Measurements from ENCODE around the gene CALML3. TPM values are rescaled to one million over a fixed set of nuclear protein-coding genes. Genes with fewer than 3 reads are reported as not detected.

Gene CALML3
- polyA plus RNA-seq, 4 donors = 0.07 to 0.27 (median 0.22) TPM; not detected in 1

GRCh38 chr10:5512881-5513612 is 11.7 kb upstream of the CALML3 start:
- Histone ChIP-seq H3K4me3 (ENCODE audit: low read depth in 1 of 3, low read length in 3 of 3) (no peak overlapping the region), H3K36me3 (ENCODE audit: control insufficient read depth in 3 of 3, insufficient read depth in 2 of 3, low read depth in 1 of 3, low read length in 3 of 3) (no peaks in the 10 kb centered on the region), H3K9me3 (ENCODE audit: control insufficient read depth in 2 of 2, insufficient read depth in 1 of 2, low read depth in 1 of 2, low read length in 1 of 2) (no peaks in the 10 kb centered on the region), H3K27me3 (ENCODE audit: control insufficient read depth in 3 of 3, insufficient read depth in 3 of 3, low read length in 3 of 3) (no peaks in the 10 kb centered on the region), H3K4me1 (ENCODE audit: control insufficient read depth in 3 of 3, insufficient read depth in 2 of 3, low read depth in 1 of 3, low read length in 2 of 3) (peaks cover 0 to 22% (median 3%) of the 10 kb centered on the region in 3 donors), H3K27ac (ENCODE audit: low read depth in 1 of 3, low read length in 2 of 3) (no peak overlapping the region)
- DNase-seq = no peak
- no peak for FAIRE-seq
- 76 to 88% (median 85%) methylated on average over 15 of the region's 15 CpGs for WGBS, 3 donors

- H3K4me1 ChIP-seq (ENCODE audit: control insufficient read depth in 3 of 3, insufficient read depth in 2 of 3, low read depth in 1 of 3, low read length in 2 of 3) = peaks cover 0 to 29% (median 3%) of the 10 kb centered on the region in 3 donors
- no peaks in the 10 kb centered on the region for H3K9me3 ChIP-seq (ENCODE audit: control insufficient read depth in 2 of 2, insufficient read depth in 1 of 2, low read depth in 1 of 2, low read length in 1 of 2)
- no peaks in the 10 kb centered on the region for H3K36me3 ChIP-seq (ENCODE audit: control insufficient read depth in 3 of 3, insufficient read depth in 2 of 3, low read depth in 1 of 3, low read length in 3 of 3)
- no peak for DNase-seq
- H3K4me3 ChIP-seq (ENCODE audit: low read depth in 1 of 3, low read length in 3 of 3) = no peak overlapping the region
- 83 to 89% (median 85%) methylated on average over 16 of the region's 16 CpGs for WGBS, 3 donors
- no peaks in the 10 kb centered on the region for H3K27me3 ChIP-seq (ENCODE audit: control insufficient read depth in 3 of 3, insufficient read depth in 3 of 3, low read length in 3 of 3)
- no peak overlapping the region for H3K27ac ChIP-seq (ENCODE audit: low read depth in 1 of 3, low read length in 2 of 3)
- FAIRE-seq = no peak
These were observed 10.4 kb upstream of the CALML3 start for GRCh38 chr10:5514226-5514850.

- Histone ChIP-seq H3K36me3 (ENCODE audit: control insufficient read depth in 3 of 3, insufficient read depth in 2 of 3, low read depth in 1 of 3, low read length in 3 of 3) (no peaks in the 10 kb centered on the region), H3K27ac (ENCODE audit: low read depth in 1 of 3, low read length in 2 of 3) (no peak overlapping the region), H3K4me3 (ENCODE audit: low read depth in 1 of 3, low read length in 3 of 3) (no peak overlapping the region), H3K9me3 (ENCODE audit: control insufficient read depth in 2 of 2, insufficient read depth in 1 of 2, low read depth in 1 of 2, low read length in 1 of 2) (no peaks in the 10 kb centered on the region), H3K4me1 (ENCODE audit: control insufficient read depth in 3 of 3, insufficient read depth in 2 of 3, low read depth in 1 of 3, low read length in 2 of 3) (peaks cover 0 to 29% (median 3%) of the 10 kb centered on the region in 3 donors), H3K27me3 (ENCODE audit: control insufficient read depth in 3 of 3, insufficient read depth in 3 of 3, low read length in 3 of 3) (no peaks in the 10 kb centered on the region)
- DNase-seq (peak in 1 of 2 donors; percentile 12), FAIRE-seq (no peak)
- 67 to 73% (median 68%) methylated on average over 10 of the region's 10 CpGs for WGBS, 3 donors
These were observed 8.6 kb upstream of the CALML3 start for GRCh38 chr10:5515948-5516761.

- 29 to 55% (median 31%) methylated on average over 5 of the region's 5 CpGs for WGBS, 3 donors
- FAIRE-seq (no peak), DNase-seq (peak in 1 of 2 donors; percentile 26)
These were observed 7.2 kb upstream of the CALML3 start for GRCh38 chr10:5517546-5517945.

GRCh38 chr10:5518143-5518542 is 6.6 kb upstream of the CALML3 start:
- no peak for FAIRE-seq
- Histone ChIP-seq H3K27ac (ENCODE audit: low read depth in 1 of 3, low read length in 2 of 3) (peak overlapping the region in 1 of 3 donors; percentile 57), H3K4me3 (ENCODE audit: low read depth in 1 of 3, low read length in 3 of 3) (no peak overlapping the region), H3K36me3 (ENCODE audit: control insufficient read depth in 3 of 3, insufficient read depth in 2 of 3, low read depth in 1 of 3, low read length in 3 of 3) (no peaks in the 10 kb centered on the region), H3K27me3 (ENCODE audit: control insufficient read depth in 3 of 3, insufficient read depth in 3 of 3, low read length in 3 of 3) (no peaks in the 10 kb centered on the region), H3K9me3 (ENCODE audit: control insufficient read depth in 2 of 2, insufficient read depth in 1 of 2, low read depth in 1 of 2, low read length in 1 of 2) (no peaks in the 10 kb centered on the region), H3K4me1 (ENCODE audit: control insufficient read depth in 3 of 3, insufficient read depth in 2 of 3, low read depth in 1 of 3, low read length in 2 of 3) (peaks cover 0 to 29% (median 3%) of the 10 kb centered on the region in 3 donors)
- DNase-seq = peak; percentile 73 to 78
- WGBS, 3 donors = 14 to 56% (median 30%) methylated on average over 5 of the region's 5 CpGs

More at GRCh38 chr10:5517546-5517945, 7.2 kb upstream of the CALML3 start:
- Histone ChIP-seq H3K27me3 (ENCODE audit: control insufficient read depth in 3 of 3, insufficient read depth in 3 of 3, low read length in 3 of 3) (no peaks in the 10 kb centered on the region), H3K36me3 (ENCODE audit: control insufficient read depth in 3 of 3, insufficient read depth in 2 of 3, low read depth in 1 of 3, low read length in 3 of 3) (no peaks in the 10 kb centered on the region), H3K4me3 (ENCODE audit: low read depth in 1 of 3, low read length in 3 of 3) (no peak overlapping the region), H3K27ac (ENCODE audit: low read depth in 1 of 3, low read length in 2 of 3) (peak overlapping the region in 1 of 3 donors; percentile 36), H3K9me3 (ENCODE audit: control insufficient read depth in 2 of 2, insufficient read depth in 1 of 2, low read depth in 1 of 2, low read length in 1 of 2) (no peaks in the 10 kb centered on the region), H3K4me1 (ENCODE audit: control insufficient read depth in 3 of 3, insufficient read depth in 2 of 3, low read depth in 1 of 3, low read length in 2 of 3) (peaks cover 0 to 29% (median 3%) of the 10 kb centered on the region in 3 donors)

GRCh38 chr10:5519054-5519453 is 5.7 kb upstream of the CALML3 start:
- 89 to 92% (median 92%) methylated on average over 3 of the region's 3 CpGs for WGBS, 3 donors
- H3K36me3 ChIP-seq (ENCODE audit: control insufficient read depth in 3 of 3, insufficient read depth in 2 of 3, low read depth in 1 of 3, low read length in 3 of 3) = no peaks in the 10 kb centered on the region
- H3K27ac ChIP-seq (ENCODE audit: low read depth in 1 of 3, low read length in 2 of 3) = peak overlapping the region in 1 of 3 donors; percentile 57
- no peaks in the 10 kb centered on the region for H3K9me3 ChIP-seq (ENCODE audit: control insufficient read depth in 2 of 2, insufficient read depth in 1 of 2, low read depth in 1 of 2, low read length in 1 of 2)
- H3K27me3 ChIP-seq (ENCODE audit: control insufficient read depth in 3 of 3, insufficient read depth in 3 of 3, low read length in 3 of 3) = no peaks in the 10 kb centered on the region
- DNase-seq = no peak
- FAIRE-seq = no peak
- H3K4me3 ChIP-seq (ENCODE audit: low read depth in 1 of 3, low read length in 3 of 3) = no peak overlapping the region
- H3K4me1 ChIP-seq (ENCODE audit: control insufficient read depth in 3 of 3, insufficient read depth in 2 of 3, low read depth in 1 of 3, low read length in 2 of 3) = peaks cover 0 to 30% (median 3%) of the 10 kb centered on the region in 3 donors

- FAIRE-seq (no peak), DNase-seq (no peak)
- no peaks in the 10 kb centered on the region for H3K36me3 ChIP-seq (ENCODE audit: control insufficient read depth in 3 of 3, insufficient read depth in 2 of 3, low read depth in 1 of 3, low read length in 3 of 3)
- H3K27me3 ChIP-seq (ENCODE audit: control insufficient read depth in 3 of 3, insufficient read depth in 3 of 3, low read length in 3 of 3) = no peaks in the 10 kb centered on the region
- peaks cover 0 to 17% (median 0%) of the 10 kb centered on the region in 3 donors for H3K4me1 ChIP-seq (ENCODE audit: control insufficient read depth in 3 of 3, insufficient read depth in 2 of 3, low read depth in 1 of 3, low read length in 2 of 3)
- 69 to 86% (median 77%) methylated on average over 7 of the region's 7 CpGs for WGBS, 3 donors
- no peak overlapping the region for H3K27ac ChIP-seq (ENCODE audit: low read depth in 1 of 3, low read length in 2 of 3)
- no peaks in the 10 kb centered on the region for H3K9me3 ChIP-seq (ENCODE audit: control insufficient read depth in 2 of 2, insufficient read depth in 1 of 2, low read depth in 1 of 2, low read length in 1 of 2)
- H3K4me3 ChIP-seq (ENCODE audit: low read depth in 1 of 3, low read length in 3 of 3) = no peak overlapping the region
These were observed 1.7 kb upstream of the CALML3 start for GRCh38 chr10:5522913-5523560.
